Neural progenitor cell (in vitro differentiated cells): ENCODE data around the gene WWOX. TPM values are rescaled to one million over a fixed set of nuclear protein-coding genes. Genes with fewer than 3 reads are reported as not detected.

Source experiments
- DNase-seq: peaks from one replicate; pipeline ENCODE4 v3.0.0-alpha.2; 2016; ENCODE audit warnings: low spot score
- H2AFZ ChIP-seq: fragments of 200-600 bp; sonication (generic); replicated peaks from 2 replicates; pipeline ENCODE4 v1.6.1; 2016; ENCODE audit warnings: antibody characterized with exemption
- H3F3A ChIP-seq: fragments of 200-600 bp; sonication (generic); 2 replicates; pipeline ENCODE4 v1.6.1; 2016; ENCODE audit warnings: antibody characterized with exemption, low read depth
- H3K27ac ChIP-seq: fragments of 200-600 bp; sonication (generic); 2 replicates; pipeline ENCODE4 v1.5.1; 2016; ENCODE audit warnings: mild to moderate bottlenecking
- H3K27me3 ChIP-seq: fragments of 200-600 bp; sonication (generic); 2 replicates; pipeline ENCODE4 v1.6.1; 2016; ENCODE audit warnings: mild to moderate bottlenecking, moderate library complexity
- H3K36me3 ChIP-seq: fragments of 200-600 bp; sonication (generic); 2 replicates; pipeline ENCODE4 v1.5.1; 2016
- H3K4me1 ChIP-seq: fragments of 200-600 bp; sonication (generic); 2 replicates; pipeline ENCODE4 v1.6.1; 2016; ENCODE audit warnings: mixed run types
- H3K4me2 ChIP-seq: fragments of 200-600 bp; sonication (generic); 2 replicates; pipeline ENCODE4 v1.6.1; 2016
- H3K4me3 ChIP-seq: fragments of 200-600 bp; sonication (generic); 2 replicates; pipeline ENCODE4 v1.5.1; 2016
- H3K79me2 ChIP-seq: fragments of 200-600 bp; sonication (generic); 2 replicates; pipeline ENCODE4 v1.6.1; 2016; ENCODE audit warnings: low read depth
- H3K9ac ChIP-seq: fragments of 200-600 bp; sonication (generic); 2 replicates; pipeline ENCODE4 v1.6.1; 2016
- H3K9me3 ChIP-seq: fragments of 200-600 bp; sonication (generic); 2 replicates; pipeline ENCODE4 v1.5.1; 2016; ENCODE audit warnings: low read depth
- H4K20me1 ChIP-seq: fragments of 200-600 bp; sonication (generic); 2 replicates; pipeline ENCODE4 v1.6.1; 2016; ENCODE audit warnings: low read depth
- H3K27ac Mint-ChIP-seq: 3 replicates; pipeline ENCODE4 v1.8.0; 2021; ENCODE audit warnings: mixed read lengths
- H3K27me3 Mint-ChIP-seq: 2 replicates; pipeline ENCODE4 v1.8.0; 2022; ENCODE audit warnings: low read depth, mild to moderate bottlenecking, inconsistent platforms, moderate library complexity, mixed read lengths; ENCODE audit not compliant: insufficient read depth
- H3K36me3 Mint-ChIP-seq: 3 replicates; pipeline ENCODE4 v1.8.0; 2021; ENCODE audit warnings: mixed read lengths
- H3K4me1 Mint-ChIP-seq: 3 replicates; pipeline ENCODE4 v1.8.0; 2021; ENCODE audit warnings: mixed read lengths
- H3K4me3 Mint-ChIP-seq: 3 replicates; pipeline ENCODE4 v1.8.0; 2021; ENCODE audit warnings: mild to moderate bottlenecking, moderate library complexity, mixed read lengths
- H3K9me3 Mint-ChIP-seq: 3 replicates; pipeline ENCODE4 v1.8.0; 2020; ENCODE audit warnings: mixed read lengths
- EZH2 ChIP-seq: fragments of 200-600 bp; sonication (generic); IDR thresholded peaks from 2 replicates; pipeline ENCODE4 v1.6.1; 2017; ENCODE audit warnings: antibody characterized with exemption, mild to moderate bottlenecking, moderate library complexity
- EZH2phosphoT487 ChIP-seq: fragments of 200-600 bp; sonication (generic); IDR thresholded peaks from 2 replicates; pipeline ENCODE4 v1.6.1; 2017; ENCODE audit warnings: antibody characterized with exemption
- total RNA-seq: library from RNA; depleted of rRNA; stranded (reverse); fragments of >200 nt; gene quantifications from 2 replicates; pipeline ENCODE4 v1.2.3, GENCODE V29; 2015; ENCODE audit warnings: low replicate concordance
- TF ChIP-seq, protein P1 (sequence below): fragments of 200-600 bp; sonication (generic); IDR thresholded peaks from 2 replicates; pipeline ENCODE4 v1.5.1; 2017; ENCODE audit warnings: antibody characterized with exemption, mild to moderate bottlenecking

Gene WWOX
- total RNA-seq, 1 donor from 2014 or later, result 63.7 TPM

DNA sequence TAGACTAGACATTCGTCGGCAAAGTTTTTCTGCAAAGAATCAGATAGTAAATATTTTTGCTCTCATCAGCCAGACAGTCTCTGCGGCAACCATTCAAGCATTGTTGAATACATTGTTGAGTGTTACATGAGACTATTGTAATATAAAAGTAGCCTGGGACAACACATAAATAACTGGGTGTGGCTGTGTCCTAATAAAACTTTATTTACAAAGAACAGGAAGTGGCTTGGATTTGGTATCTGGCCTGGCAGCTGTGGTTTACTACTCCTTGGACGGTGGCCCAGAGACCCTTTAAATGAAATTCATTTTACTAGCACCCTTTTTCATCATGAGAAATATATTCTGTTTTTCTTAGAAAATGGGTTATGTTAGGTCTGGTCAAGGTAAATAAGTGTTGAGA lies 297.2 kb downstream of the WWOX start:
- DNase-seq, result no peak
- Histone ChIP-seq H4K20me1 (no peaks in the 10 kb centered on the region), H3K4me1 (peaks cover 5% of the 10 kb centered on the region), H3K9ac (no peak overlapping the region), H3K36me3 (no peaks in the 10 kb centered on the region), H3F3A (no peaks in the 10 kb centered on the region), H3K4me3 (no peak overlapping the region), H3K27me3 (no peaks in the 10 kb centered on the region), H3K79me2 (no peaks in the 10 kb centered on the region), H3K4me2 (no peak overlapping the region), H3K27ac (no peak overlapping the region), H2AFZ (no peak overlapping the region), H3K9me3 (peaks cover 16% of the 10 kb centered on the region)
- H3K4me1 Mint-ChIP-seq, result no peaks in the 10 kb centered on the region
- peaks cover 5% of the 10 kb centered on the region for H3K36me3 Mint-ChIP-seq
- TF ChIP-seq, protein P1, sequence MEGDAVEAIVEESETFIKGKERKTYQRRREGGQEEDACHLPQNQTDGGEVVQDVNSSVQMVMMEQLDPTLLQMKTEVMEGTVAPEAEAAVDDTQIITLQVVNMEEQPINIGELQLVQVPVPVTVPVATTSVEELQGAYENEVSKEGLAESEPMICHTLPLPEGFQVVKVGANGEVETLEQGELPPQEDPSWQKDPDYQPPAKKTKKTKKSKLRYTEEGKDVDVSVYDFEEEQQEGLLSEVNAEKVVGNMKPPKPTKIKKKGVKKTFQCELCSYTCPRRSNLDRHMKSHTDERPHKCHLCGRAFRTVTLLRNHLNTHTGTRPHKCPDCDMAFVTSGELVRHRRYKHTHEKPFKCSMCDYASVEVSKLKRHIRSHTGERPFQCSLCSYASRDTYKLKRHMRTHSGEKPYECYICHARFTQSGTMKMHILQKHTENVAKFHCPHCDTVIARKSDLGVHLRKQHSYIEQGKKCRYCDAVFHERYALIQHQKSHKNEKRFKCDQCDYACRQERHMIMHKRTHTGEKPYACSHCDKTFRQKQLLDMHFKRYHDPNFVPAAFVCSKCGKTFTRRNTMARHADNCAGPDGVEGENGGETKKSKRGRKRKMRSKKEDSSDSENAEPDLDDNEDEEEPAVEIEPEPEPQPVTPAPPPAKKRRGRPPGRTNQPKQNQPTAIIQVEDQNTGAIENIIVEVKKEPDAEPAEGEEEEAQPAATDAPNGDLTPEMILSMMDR, result no peak
- no peak for TF ChIP-seq EZH2phosphoT487
- no peak for TF ChIP-seq EZH2
- peaks cover 7% of the 10 kb centered on the region for H3K27me3 Mint-ChIP-seq
- no peak overlapping the region for H3K4me3 Mint-ChIP-seq
- no peak overlapping the region for H3K27ac Mint-ChIP-seq
- peaks cover 14% of the 10 kb centered on the region for H3K9me3 Mint-ChIP-seq

DNA sequence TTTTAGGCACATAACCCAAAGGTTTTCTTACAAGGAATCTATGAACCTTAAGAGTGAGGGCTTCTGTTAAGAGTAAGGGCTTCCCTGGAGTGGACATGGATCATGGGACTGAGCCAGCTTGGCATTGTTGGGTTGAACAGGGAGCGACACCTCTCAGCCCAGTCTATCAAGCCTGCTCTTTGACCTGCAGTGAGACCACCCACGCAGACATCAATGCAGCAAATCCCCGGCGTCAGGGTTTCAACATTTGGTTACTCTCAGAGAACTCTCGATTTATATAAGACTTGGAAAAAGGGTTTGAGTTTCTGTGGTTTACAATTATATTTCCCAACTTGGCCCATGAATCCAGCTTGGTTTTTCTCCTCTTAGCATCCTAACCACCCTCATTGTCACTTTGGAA lies 299.9 kb downstream of the WWOX start:
- H3K4me3 ChIP-seq, result no peak overlapping the region
- no peak for TF ChIP-seq EZH2phosphoT487
- Mint-ChIP-seq H3K4me3 (no peak overlapping the region), H3K36me3 (no peaks in the 10 kb centered on the region), H3K27ac (no peak overlapping the region), H3K9me3 (no peaks in the 10 kb centered on the region), H3K4me1 (no peaks in the 10 kb centered on the region), H3K27me3 (peaks cover 3% of the 10 kb centered on the region)
- H4K20me1 ChIP-seq, result no peaks in the 10 kb centered on the region
- DNase-seq, result peak; percentile 31
- H3K79me2 ChIP-seq, result no peaks in the 10 kb centered on the region
- no peaks in the 10 kb centered on the region for H3F3A ChIP-seq
- H3K27me3 ChIP-seq, result no peaks in the 10 kb centered on the region
- no peak overlapping the region for H3K4me2 ChIP-seq
- H3K36me3 ChIP-seq, result no peaks in the 10 kb centered on the region
- H3K4me1 ChIP-seq, result peaks cover 5% of the 10 kb centered on the region
- no peaks in the 10 kb centered on the region for H3K9me3 ChIP-seq
- no peak overlapping the region for H2AFZ ChIP-seq
- no peak overlapping the region for H3K27ac ChIP-seq
- H3K9ac ChIP-seq, result no peak overlapping the region

DNA sequence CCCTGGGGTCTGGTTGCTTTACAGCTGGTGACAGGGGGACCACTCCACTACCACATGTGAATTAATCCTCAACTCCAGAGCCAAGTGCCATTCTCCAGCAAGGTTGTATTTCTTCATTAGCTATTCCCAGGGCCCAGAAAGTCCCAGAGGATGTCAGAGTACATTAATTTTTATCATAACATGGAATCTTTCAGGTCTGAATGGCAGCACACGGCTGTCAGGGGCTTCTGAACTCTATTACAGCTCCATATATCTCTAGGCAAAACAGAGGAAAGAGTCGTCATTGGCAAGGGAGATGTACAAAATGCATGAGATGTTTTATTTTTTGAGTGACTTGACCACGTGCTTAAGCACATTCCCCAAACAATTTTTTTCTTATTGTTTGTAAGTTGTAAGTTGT lies 303.4 kb downstream of the WWOX start:
- Histone ChIP-seq H3K79me2 (no peaks in the 10 kb centered on the region), H3F3A (no peaks in the 10 kb centered on the region), H3K4me1 (peaks cover 5% of the 10 kb centered on the region), H3K9ac (no peak overlapping the region), H3K27ac (no peak overlapping the region), H3K36me3 (no peaks in the 10 kb centered on the region), H2AFZ (no peak overlapping the region), H4K20me1 (no peaks in the 10 kb centered on the region), H3K4me3 (no peak overlapping the region), H3K27me3 (no peaks in the 10 kb centered on the region), H3K9me3 (no peaks in the 10 kb centered on the region), H3K4me2 (no peak overlapping the region)
- Mint-ChIP-seq H3K27ac (no peak overlapping the region), H3K36me3 (no peaks in the 10 kb centered on the region), H3K9me3 (peaks cover 5% of the 10 kb centered on the region), H3K4me1 (no peaks in the 10 kb centered on the region), H3K27me3 (peaks cover 2% of the 10 kb centered on the region), H3K4me3 (no peak overlapping the region)
- DNase-seq, result no peak
- TF ChIP-seq, protein P1, result no peak
- TF ChIP-seq EZH2, result no peak

DNA sequence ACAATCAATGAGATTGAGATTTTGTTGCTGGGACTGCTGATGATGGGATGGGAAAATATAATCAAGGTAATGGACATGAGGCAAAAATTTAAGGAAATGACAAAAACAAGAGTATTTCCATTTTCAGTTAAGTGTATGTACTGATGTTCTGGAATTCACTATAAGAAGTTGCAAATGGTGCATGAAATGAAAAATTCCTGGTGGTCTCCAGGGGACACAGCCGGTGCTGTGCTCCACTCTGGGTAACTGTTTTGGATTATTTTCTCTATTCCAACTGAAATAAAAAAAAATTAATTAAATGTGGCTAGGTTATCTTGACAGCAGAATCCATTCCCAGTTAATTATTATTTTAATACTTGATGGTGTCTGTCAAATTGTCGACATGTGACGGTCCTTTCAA lies 305.6 kb downstream of the WWOX start:
- H3K27ac ChIP-seq, result no peak overlapping the region
- no peaks in the 10 kb centered on the region for H3K36me3 ChIP-seq
- Mint-ChIP-seq H3K4me1 (no peaks in the 10 kb centered on the region), H3K27me3 (peaks cover 2% of the 10 kb centered on the region), H3K36me3 (peaks cover 5% of the 10 kb centered on the region), H3K27ac (no peak overlapping the region), H3K4me3 (no peak overlapping the region), H3K9me3 (peaks cover 10% of the 10 kb centered on the region)
- no peak overlapping the region for H3K4me3 ChIP-seq
- H3K4me1 ChIP-seq, result no peaks in the 10 kb centered on the region
- H4K20me1 ChIP-seq, result no peaks in the 10 kb centered on the region
- H2AFZ ChIP-seq, result no peak overlapping the region
- DNase-seq, result no peak
- no peaks in the 10 kb centered on the region for H3K27me3 ChIP-seq
- no peak overlapping the region for H3K9ac ChIP-seq
- TF ChIP-seq EZH2phosphoT487, result no peak
- TF ChIP-seq, protein P1, result no peak
- no peak for TF ChIP-seq EZH2
- no peaks in the 10 kb centered on the region for H3K9me3 ChIP-seq
- no peaks in the 10 kb centered on the region for H3K79me2 ChIP-seq
- H3F3A ChIP-seq, result no peaks in the 10 kb centered on the region
- no peak overlapping the region for H3K4me2 ChIP-seq
